OCI-LY1 (cell line): ENCODE measurements around the gene THAP4.

ENCODE experiments used
- CTCF ChIP-seq: fragments of 200-600 bp; sonication (generic), shearing (Covaris generic); IDR thresholded peaks from 2 replicates; pipeline ENCODE4 v1.5.1; 2017; ENCODE audit warnings: mild to moderate bottlenecking, antibody characterized with exemption, low read length, moderate library complexity, mixed read lengths
- EZH2 ChIP-seq: fragments of 200-600 bp; sonication (generic), shearing (Covaris generic); IDR thresholded peaks from 2 replicates; pipeline ENCODE4 v1.8.0; 2017; ENCODE audit warnings: borderline replicate concordance, mixed run types, mild to moderate bottlenecking, antibody characterized with exemption, low read length, moderate library complexity, mixed read lengths

- TF ChIP-seq EZH2 (no peak), CTCF (no peak)
These were observed 37.1 kb upstream of the THAP4 start for GRCh38 chr2:241673797-241674725.
